ENCODE results near the gene DCAF12. TPM values are rescaled to one million over a fixed set of nuclear protein-coding genes. Genes with fewer than 3 reads are reported as not detected.

The DCAF12 gene
- total and polyA plus RNA-seq, 4 donors, result 8.4 to 120 (median 16.0) TPM

DNA sequence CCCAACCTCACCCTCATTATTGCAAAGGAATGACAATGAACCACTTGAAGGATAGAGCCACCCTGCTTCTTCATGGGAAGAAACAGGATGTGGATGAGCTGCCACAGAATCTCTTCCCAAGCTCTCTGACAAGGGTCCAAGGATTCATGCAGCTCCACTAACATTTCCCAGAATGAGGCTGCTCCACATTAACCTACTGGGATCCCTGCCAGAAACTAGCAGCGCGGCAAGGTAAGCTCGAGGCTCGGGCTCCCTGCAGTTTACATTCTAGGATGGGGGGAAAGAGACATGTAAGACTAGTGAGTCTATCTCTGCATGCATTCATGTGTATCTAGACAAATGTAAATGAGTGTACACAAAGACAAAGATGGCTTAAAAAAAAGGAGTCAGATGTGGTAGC lies 12.1 kb downstream of the DCAF12 start:
- no peak overlapping the region for H3K27ac ChIP-seq (ENCODE audit: low read depth in 1 of 2, low read length in 2 of 2)
- peaks cover 0 to 3% (median 0%) of the 10 kb centered on the region in 4 donors for H3K4me1 ChIP-seq (ENCODE audit: control insufficient read depth in 4 of 4, insufficient read depth in 4 of 4, low read length in 3 of 4)
- no peak for TF ChIP-seq FOXA2 (IDR thresholded peaks at IDR 0.05)
- no peak for TF ChIP-seq HNF4G (IDR thresholded peaks at IDR 0.05)
- TF ChIP-seq ZBTB33 (IDR thresholded peaks at IDR 0.05), result no peak
- no peak for TF ChIP-seq RXRA (IDR thresholded peaks at IDR 0.05)
- no peak for TF ChIP-seq FOXA1 (IDR thresholded peaks at IDR 0.05)
- no peak for TF ChIP-seq YY1 (IDR thresholded peaks at IDR 0.05)
- TF ChIP-seq, protein P1, sequence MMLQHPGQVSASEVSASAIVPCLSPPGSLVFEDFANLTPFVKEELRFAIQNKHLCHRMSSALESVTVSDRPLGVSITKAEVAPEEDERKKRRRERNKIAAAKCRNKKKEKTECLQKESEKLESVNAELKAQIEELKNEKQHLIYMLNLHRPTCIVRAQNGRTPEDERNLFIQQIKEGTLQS (IDR thresholded peaks at IDR 0.05), result no peak
- TF ChIP-seq GABPA (IDR thresholded peaks at IDR 0.05 in 1 of 2, conservative IDR thresholded peaks at IDR 0.05 in 1 of 2), result no peak
- H3K9ac ChIP-seq (ENCODE audit: low read depth in 1 of 2, low read length in 2 of 2), result no peak overlapping the region
- H3K36me3 ChIP-seq (ENCODE audit: control insufficient read depth in 4 of 4, insufficient read depth in 3 of 4, low read depth in 1 of 4, low read length in 3 of 4), result peaks cover 3 to 15% (median 10%) of the 10 kb centered on the region in 4 donors
- H3K4me3 ChIP-seq (ENCODE audit: low read depth in 1 of 3, low read length in 3 of 3), result no peak overlapping the region
- H3K9me3 ChIP-seq (ENCODE audit: control insufficient read depth in 4 of 4, low read length in 3 of 4), result no peaks in the 10 kb centered on the region
- WGBS, result 38% methylated on average over 4 of the region's 4 CpGs
- DNase-seq (ENCODE audit: low spot score), result no peak
- no peaks in the 10 kb centered on the region for H3K27me3 ChIP-seq (ENCODE audit: control insufficient read depth in 4 of 4, insufficient read depth in 4 of 4, low read length in 3 of 4)

DNA sequence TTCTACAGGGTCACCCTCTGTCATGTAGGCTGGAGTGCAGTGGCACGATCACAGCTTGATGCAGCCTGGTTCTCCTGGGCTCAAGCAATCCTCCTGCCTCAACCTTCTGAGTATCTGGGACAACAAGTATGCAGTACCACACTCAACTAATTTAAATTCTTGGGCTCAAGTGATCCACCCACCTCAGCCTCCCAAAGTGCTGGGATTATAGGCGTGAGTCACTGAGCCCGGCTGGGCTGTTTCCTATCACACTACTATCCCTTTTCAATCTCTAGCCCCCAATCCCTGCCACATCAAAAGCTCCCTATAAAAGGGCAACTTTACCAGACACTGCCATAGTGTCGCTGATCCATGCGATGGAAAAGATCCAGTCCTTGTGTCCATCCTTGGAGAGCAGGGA lies 20.4 kb downstream of the DCAF12 start:
- H3K27me3 ChIP-seq (ENCODE audit: control insufficient read depth in 4 of 4, insufficient read depth in 4 of 4, low read length in 3 of 4), result no peaks in the 10 kb centered on the region
- 97% methylated on average over 5 of the region's 5 CpGs for WGBS
- H3K36me3 ChIP-seq (ENCODE audit: control insufficient read depth in 4 of 4, insufficient read depth in 3 of 4, low read depth in 1 of 4, low read length in 3 of 4), result peaks cover 16 to 51% (median 36%) of the 10 kb centered on the region in 4 donors
- no peaks in the 10 kb centered on the region for H3K9me3 ChIP-seq (ENCODE audit: control insufficient read depth in 4 of 4, low read length in 3 of 4)
- TF ChIP-seq NR2F2 (IDR thresholded peaks at IDR 0.05) (no peak), GABPA (IDR thresholded peaks at IDR 0.05 in 1 of 2, conservative IDR thresholded peaks at IDR 0.05 in 1 of 2) (no peak), SP1 (IDR thresholded peaks at IDR 0.05) (no peak), HNF4A (conservative IDR thresholded peaks at IDR 0.05) (no peak), RXRA (IDR thresholded peaks at IDR 0.05) (no peak)
- DNase-seq (ENCODE audit: low spot score), result no peak
- no peak overlapping the region for H3K4me3 ChIP-seq (ENCODE audit: low read depth in 1 of 3, low read length in 3 of 3)
- no peak overlapping the region for H3K27ac ChIP-seq (ENCODE audit: low read depth in 1 of 2, low read length in 2 of 2)
- no peaks in the 10 kb centered on the region for H3K4me1 ChIP-seq (ENCODE audit: control insufficient read depth in 4 of 4, insufficient read depth in 4 of 4, low read length in 3 of 4)
- H3K9ac ChIP-seq (ENCODE audit: low read depth in 1 of 2, low read length in 2 of 2), result no peak overlapping the region

GRCh38 chr9:34102796-34103195 lies 23.7 kb downstream of the DCAF12 start:
- TF ChIP-seq SP1 (IDR thresholded peaks at IDR 0.05) (no peak), ZBTB33 (IDR thresholded peaks at IDR 0.05) (no peak), EGR1 (IDR thresholded peaks at IDR 0.05; ENCODE audit: low read depth in 2 of 2) (no peak), JUND (IDR thresholded peaks at IDR 0.05) (no peak)
- TF ChIP-seq, protein P2, sequence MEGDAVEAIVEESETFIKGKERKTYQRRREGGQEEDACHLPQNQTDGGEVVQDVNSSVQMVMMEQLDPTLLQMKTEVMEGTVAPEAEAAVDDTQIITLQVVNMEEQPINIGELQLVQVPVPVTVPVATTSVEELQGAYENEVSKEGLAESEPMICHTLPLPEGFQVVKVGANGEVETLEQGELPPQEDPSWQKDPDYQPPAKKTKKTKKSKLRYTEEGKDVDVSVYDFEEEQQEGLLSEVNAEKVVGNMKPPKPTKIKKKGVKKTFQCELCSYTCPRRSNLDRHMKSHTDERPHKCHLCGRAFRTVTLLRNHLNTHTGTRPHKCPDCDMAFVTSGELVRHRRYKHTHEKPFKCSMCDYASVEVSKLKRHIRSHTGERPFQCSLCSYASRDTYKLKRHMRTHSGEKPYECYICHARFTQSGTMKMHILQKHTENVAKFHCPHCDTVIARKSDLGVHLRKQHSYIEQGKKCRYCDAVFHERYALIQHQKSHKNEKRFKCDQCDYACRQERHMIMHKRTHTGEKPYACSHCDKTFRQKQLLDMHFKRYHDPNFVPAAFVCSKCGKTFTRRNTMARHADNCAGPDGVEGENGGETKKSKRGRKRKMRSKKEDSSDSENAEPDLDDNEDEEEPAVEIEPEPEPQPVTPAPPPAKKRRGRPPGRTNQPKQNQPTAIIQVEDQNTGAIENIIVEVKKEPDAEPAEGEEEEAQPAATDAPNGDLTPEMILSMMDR (IDR thresholded peaks at IDR 0.05; ENCODE audit: low read depth, low read length, missing input control), result no peak
- TF ChIP-seq, protein P1 (IDR thresholded peaks at IDR 0.05), result no peak
- 93% methylated on average over 11 of the region's 11 CpGs for WGBS
- Histone ChIP-seq H3K4me3 (ENCODE audit: low read depth in 1 of 3, low read length in 3 of 3) (no peak overlapping the region), H3K27me3 (ENCODE audit: control insufficient read depth in 4 of 4, insufficient read depth in 4 of 4, low read length in 3 of 4) (no peaks in the 10 kb centered on the region), H3K27ac (ENCODE audit: low read depth in 1 of 2, low read length in 2 of 2) (no peak overlapping the region), H3K4me1 (ENCODE audit: control insufficient read depth in 4 of 4, insufficient read depth in 4 of 4, low read length in 3 of 4) (no peaks in the 10 kb centered on the region), H3K9me3 (ENCODE audit: control insufficient read depth in 4 of 4, low read length in 3 of 4) (no peaks in the 10 kb centered on the region), H3K36me3 (ENCODE audit: control insufficient read depth in 4 of 4, insufficient read depth in 3 of 4, low read depth in 1 of 4, low read length in 3 of 4) (peaks cover 20 to 54% (median 37%) of the 10 kb centered on the region in 4 donors), H3K9ac (ENCODE audit: low read depth in 1 of 2, low read length in 2 of 2) (no peak overlapping the region)
- DNase-seq (ENCODE audit: low spot score), result no peak

All from liver (tissue), 9 donors.